Astrocyte of the cerebellum (primary cell): ENCODE results near the gene EIF3I.

Experiments
- DNase-seq: peaks from one replicate; pipeline ENCODE4 v3.0.0-alpha.2; 2011; ENCODE audit warnings: low read depth
- H3K4me3 ChIP-seq: 2 replicates; pipeline ENCODE4 v1.5.1; 2011; ENCODE audit warnings: mild to moderate bottlenecking, low read depth, low read length, moderate library complexity
- CTCF ChIP-seq: IDR thresholded peaks from 2 replicates; pipeline ENCODE4 v1.5.1; 2012; ENCODE audit warnings: low read length, low read depth, moderate library complexity, mild to moderate bottlenecking; ENCODE audit errors: missing control alignments
- in situ Hi-C: cut with HindIII; loops from 2 replicates; pipeline ENCODE4 v1.10.0; 2017; ENCODE audit warnings: low sequenced_read_pairs

The EIF3I gene

GRCh38 chr1:32221980-32222755 lies at the start of gene EIF3I, which contains the start of gene TMEM234:
EIF3I (plus strand) TSS chr1:32222407; CDS start chr1:32222442, 35 bp downstream.
TMEM234 (minus strand) TSS chr1:32222353; CDS start chr1:32222322, 31 bp downstream.
- H3K4me3 ChIP-seq = peak within 1 kb of the TSS; percentile 98
- peak; percentile 81 for DNase-seq
- no peak for TF ChIP-seq CTCF
- in situ Hi-C loops = no loop called here

DNA sequence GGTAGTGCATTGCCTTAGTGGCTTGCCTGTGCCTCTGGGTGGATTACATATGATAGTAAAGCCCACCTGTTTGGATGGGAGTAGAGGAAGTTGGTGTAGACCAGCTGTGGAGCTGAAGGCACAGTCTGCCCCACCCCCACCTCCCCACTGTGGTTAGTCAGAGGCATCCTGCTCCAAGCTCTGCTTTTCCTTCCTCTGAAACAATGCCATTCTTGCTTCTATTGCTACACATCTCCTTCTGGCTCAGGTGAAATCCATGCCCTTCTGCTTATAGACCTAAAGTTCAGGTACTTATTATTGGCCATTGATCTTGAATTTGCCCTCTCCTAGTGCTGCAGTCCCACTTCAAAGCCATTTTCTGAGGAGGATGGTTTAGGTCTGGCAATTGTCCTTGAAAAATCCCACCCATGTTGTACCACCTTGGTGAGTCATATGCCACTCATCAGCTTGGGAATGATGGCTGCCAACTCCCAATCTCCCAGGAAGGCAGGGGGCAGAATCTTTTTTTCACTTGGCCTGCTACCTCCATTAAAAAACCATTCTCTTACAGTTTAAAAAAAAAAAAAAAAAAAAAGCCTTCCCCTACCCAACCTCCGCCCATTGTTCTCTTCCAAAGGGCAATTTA lies 49.5 kb upstream of the EIF3I start:
- H3K4me3 ChIP-seq = no peak overlapping the region
- no peak for TF ChIP-seq CTCF
- in situ Hi-C loops = no loop called here
- no peak for DNase-seq

- in situ Hi-C loops = no loop called here
- TF ChIP-seq CTCF = no peak
- no peak overlapping the region for H3K4me3 ChIP-seq
- no peak for DNase-seq
These were observed 43.6 kb upstream of the EIF3I start for GRCh38 chr1:32178380-32179192.

GRCh38 chr1:32179193-32179442 lies 43.1 kb upstream of the EIF3I start:
- no peak for TF ChIP-seq CTCF
- no peak for DNase-seq
- in situ Hi-C loops = no loop called here
- H3K4me3 ChIP-seq = peak overlapping the region; percentile 68

- TF ChIP-seq CTCF = no peak
- peak within 1 kb of the TSS; percentile 68 for H3K4me3 ChIP-seq
- DNase-seq = peak; percentile 43
- in situ Hi-C loops = no loop called here
These were observed 42.6 kb upstream of the EIF3I start, which contains the start of gene TXLNA for GRCh38 chr1:32179443-32180185. TXLNA (plus strand) TSS chr1:32179675; CDS start chr1:32180346, 671 bp downstream.
